ENCODE data around the gene KIF5A.

Gene KIF5A

GRCh38 chr12:57579677-57580465 lies 30.0 kb downstream of the KIF5A start:
- TF ChIP-seq CTCF (conservative IDR thresholded peaks at IDR 0.05; ENCODE audit: control insufficient read depth, insufficient read depth, low read depth, low read length): no peak
- DNase-seq (ENCODE audit: low read depth): no peak
- no peak overlapping the region for H3K4me3 ChIP-seq (ENCODE audit: control insufficient read depth, low read depth, low read length)

DNA sequence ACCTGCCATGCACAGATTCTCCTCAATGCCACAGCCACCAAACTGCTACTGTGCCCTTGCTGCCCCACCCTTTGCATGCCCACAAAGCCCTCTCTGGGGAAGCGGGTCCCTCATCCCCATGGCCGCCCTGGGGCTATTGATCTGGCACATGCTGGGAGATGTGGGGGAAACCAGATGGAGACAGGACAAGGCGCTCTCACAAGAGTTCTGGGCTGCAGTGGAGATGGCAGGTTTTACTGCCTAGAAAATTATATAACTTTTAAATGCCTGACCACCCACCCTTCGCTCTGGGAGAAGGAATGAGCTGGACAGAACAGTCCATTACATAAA lies 30.6 kb downstream of the KIF5A start:
- no peak for TF ChIP-seq CTCF (conservative IDR thresholded peaks at IDR 0.05; ENCODE audit: control insufficient read depth, insufficient read depth, low read depth, low read length)
- no peak overlapping the region for H3K4me3 ChIP-seq (ENCODE audit: control insufficient read depth, low read depth, low read length)
- DNase-seq (ENCODE audit: low read depth): no peak

DNA sequence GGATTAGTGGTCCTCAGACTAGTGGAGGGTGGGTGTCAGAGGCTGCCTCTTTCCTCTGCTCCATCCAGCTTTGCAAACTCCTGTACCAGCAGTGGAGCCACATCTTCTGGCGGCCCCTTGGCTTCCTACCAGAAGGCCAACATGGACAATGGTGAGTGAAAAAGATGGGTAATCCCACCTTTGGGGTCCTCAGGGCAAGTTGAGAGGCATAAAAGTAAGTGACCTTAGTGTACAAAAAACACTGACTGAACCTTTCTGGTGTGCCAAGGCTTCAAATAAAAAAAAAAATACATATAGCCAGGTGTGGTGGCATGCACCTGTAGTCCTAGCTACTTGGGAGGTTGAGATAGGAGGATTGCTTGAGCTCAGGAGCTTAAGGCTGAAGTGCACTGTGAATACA lies 32.0 kb downstream of the KIF5A start:
- no peak for DNase-seq (ENCODE audit: low read depth)
- no peak for TF ChIP-seq CTCF (conservative IDR thresholded peaks at IDR 0.05; ENCODE audit: control insufficient read depth, insufficient read depth, low read depth, low read length)
- H3K4me3 ChIP-seq (ENCODE audit: control insufficient read depth, low read depth, low read length): no peak overlapping the region

GRCh38 chr12:57582440-57582839 lies 32.6 kb downstream of the KIF5A start:
- TF ChIP-seq CTCF (conservative IDR thresholded peaks at IDR 0.05; ENCODE audit: control insufficient read depth, insufficient read depth, low read depth, low read length): no peak
- no peak for DNase-seq (ENCODE audit: low read depth)
- H3K4me3 ChIP-seq (ENCODE audit: control insufficient read depth, low read depth, low read length): no peak overlapping the region

- H3K4me3 ChIP-seq (ENCODE audit: control insufficient read depth, low read depth, low read length): no peak overlapping the region
- DNase-seq (ENCODE audit: low read depth): peak; percentile 85
- TF ChIP-seq CTCF (conservative IDR thresholded peaks at IDR 0.05; ENCODE audit: control insufficient read depth, insufficient read depth, low read depth, low read length): peak; percentile 98
Measured at GRCh38 chr12:57583008-57583831, 33.4 kb downstream of the KIF5A start.

GRCh38 chr12:57584050-57584449 lies 34.2 kb downstream of the KIF5A start:
- H3K4me3 ChIP-seq (ENCODE audit: control insufficient read depth, low read depth, low read length): no peak overlapping the region
- TF ChIP-seq CTCF (conservative IDR thresholded peaks at IDR 0.05; ENCODE audit: control insufficient read depth, insufficient read depth, low read depth, low read length): no peak
- DNase-seq (ENCODE audit: low read depth): no peak

Data from fibroblast of mammary gland (primary cell).